Skeletal muscle satellite cell (primary cell): Measurements from ENCODE around the gene POLR3GL.

Experiments used
- H3K27me3 ChIP-seq: 2 replicates; pipeline ENCODE4 v1.7.0; 2013; ENCODE audit warnings: low read length; ENCODE audit not compliant: control insufficient read depth, insufficient read depth
- H3K36me3 ChIP-seq: 2 replicates; pipeline ENCODE4 v1.7.0; 2013; ENCODE audit warnings: mild to moderate bottlenecking, control low read depth, low read length; ENCODE audit not compliant: insufficient read depth
- H3K4me1 ChIP-seq: 2 replicates; pipeline ENCODE4 v1.7.0; 2013; ENCODE audit warnings: low read length; ENCODE audit not compliant: control insufficient read depth, insufficient read depth
- H3K4me2 ChIP-seq: 2 replicates; pipeline ENCODE4 v1.7.0; 2013; ENCODE audit warnings: mild to moderate bottlenecking, low read length
- H3K4me3 ChIP-seq: 2 replicates; pipeline ENCODE4 v1.7.0; 2013; ENCODE audit warnings: low read length
- H3K9ac ChIP-seq: 2 replicates; pipeline ENCODE4 v1.7.0; 2013; ENCODE audit warnings: mild to moderate bottlenecking, low read depth, low read length, moderate library complexity
- H3K9me3 ChIP-seq: replicated peaks from 2 replicates; pipeline ENCODE4 v1.7.0; 2013; ENCODE audit warnings: mild to moderate bottlenecking, control low read depth, low read length

Gene POLR3GL

DNA sequence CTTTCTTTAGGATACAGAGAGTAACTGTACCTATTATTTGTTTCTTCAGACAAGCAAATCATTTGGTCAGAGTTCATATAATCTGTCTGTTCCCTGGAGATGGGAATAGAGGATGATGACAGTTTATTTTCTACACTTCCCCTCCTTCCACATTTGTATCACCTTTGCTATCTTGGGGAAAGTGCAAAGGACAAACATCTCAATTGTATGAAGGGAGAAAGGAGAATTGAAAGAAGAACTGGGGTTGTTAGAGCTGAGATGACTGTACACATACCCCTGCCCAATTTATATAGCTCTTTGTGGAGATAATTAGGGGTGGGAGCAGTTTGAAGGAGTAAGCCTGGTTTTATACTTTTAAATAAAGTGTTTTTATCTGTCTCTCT, 14.0 kb downstream of the POLR3GL start:
- Histone ChIP-seq H3K36me3 (peaks cover 3% of the 10 kb centered on the region), H3K4me2 (peak overlapping the region; percentile 74), H3K27me3 (no peaks in the 10 kb centered on the region), H3K9ac (peak overlapping the region; percentile 79), H3K4me1 (peaks cover 39% of the 10 kb centered on the region), H3K4me3 (peak overlapping the region; percentile 29), H3K9me3 (no peaks in the 10 kb centered on the region)

DNA sequence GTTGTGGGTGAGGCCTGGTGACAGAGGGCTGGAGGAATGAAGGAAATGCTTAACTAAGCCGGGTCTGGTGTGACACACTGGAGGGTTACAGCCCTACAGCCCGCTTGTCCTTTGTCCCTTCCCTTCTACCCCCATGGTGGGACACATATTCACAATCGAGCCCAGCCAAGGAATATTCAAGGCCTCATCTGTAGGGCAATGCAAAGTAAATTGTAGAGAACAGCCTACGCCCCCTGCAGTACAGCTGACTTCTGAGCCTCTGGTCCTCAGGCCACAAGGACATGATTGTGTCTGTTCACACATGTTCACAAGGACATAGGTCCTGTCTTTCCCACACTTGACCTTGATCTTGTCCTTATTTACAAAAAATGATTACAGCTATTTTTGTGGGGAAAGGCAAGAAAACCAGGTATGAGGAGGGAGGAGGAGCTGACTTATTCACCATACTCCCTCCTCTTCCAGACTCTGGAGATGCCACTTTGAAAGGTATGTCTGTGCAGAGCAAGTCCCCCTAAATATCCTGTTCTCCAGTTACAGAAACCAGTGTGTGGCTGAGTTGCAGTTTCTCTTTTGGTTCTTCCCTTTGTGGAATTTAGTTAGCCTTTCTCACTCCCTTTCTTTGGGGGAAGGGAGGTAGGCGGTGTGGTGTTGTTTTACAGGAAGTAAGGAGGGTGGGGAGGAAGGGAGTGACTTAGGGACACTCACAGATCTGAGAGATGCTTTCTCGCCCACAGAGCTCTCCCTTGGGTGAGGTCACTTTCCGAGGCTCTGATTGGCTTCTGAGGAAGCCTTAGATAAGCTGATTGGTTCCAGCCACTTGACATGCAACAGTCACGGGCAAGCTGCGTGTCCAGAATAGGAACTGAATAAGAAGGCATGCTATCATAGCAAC, 14.6 kb downstream of the POLR3GL start:
- Histone ChIP-seq H3K4me1 (peaks cover 46% of the 10 kb centered on the region), H3K36me3 (peaks cover 3% of the 10 kb centered on the region), H3K4me3 (peak overlapping the region; percentile 29), H3K9me3 (no peaks in the 10 kb centered on the region), H3K27me3 (no peaks in the 10 kb centered on the region), H3K4me2 (peak overlapping the region; percentile 74), H3K9ac (peak overlapping the region; percentile 79)

DNA sequence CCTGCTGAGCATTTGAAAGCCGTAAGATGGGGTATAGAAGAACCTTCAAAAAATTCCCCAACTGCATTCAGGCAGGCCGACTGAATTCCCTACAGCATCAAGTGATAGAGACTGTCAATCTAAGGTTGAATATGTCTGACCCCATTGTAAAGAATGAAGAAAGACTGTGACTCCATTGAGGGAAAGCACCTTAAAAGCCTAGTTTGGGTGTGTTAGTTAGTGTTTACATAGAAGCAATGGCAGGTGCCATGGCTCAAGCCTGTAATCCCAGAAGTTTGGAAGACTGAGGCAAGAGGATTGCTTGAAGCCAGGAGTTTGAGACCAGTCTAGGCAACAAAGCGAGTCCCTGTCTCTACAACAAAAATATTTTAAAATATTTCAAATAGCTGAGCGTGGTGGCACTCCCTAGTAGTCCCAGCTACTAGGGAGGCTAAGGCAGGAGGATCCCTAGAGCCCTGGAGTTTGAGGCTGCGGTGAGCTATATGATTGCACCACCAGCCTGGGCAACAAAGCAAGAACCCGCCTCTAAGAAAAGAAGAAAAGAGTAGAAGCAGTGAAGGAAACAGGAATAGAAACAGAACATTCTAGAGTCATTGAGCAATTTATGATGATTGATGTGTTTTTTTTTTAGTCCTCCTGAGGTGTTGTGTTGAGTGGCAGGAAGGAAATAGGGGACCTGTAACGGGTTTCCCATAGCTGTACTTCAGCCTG, 15.4 kb downstream of the POLR3GL start:
- Histone ChIP-seq H3K9ac (peak overlapping the region; percentile 32), H3K4me1 (peaks cover 52% of the 10 kb centered on the region), H3K9me3 (no peaks in the 10 kb centered on the region), H3K27me3 (no peaks in the 10 kb centered on the region), H3K36me3 (peaks cover 3% of the 10 kb centered on the region), H3K4me3 (peak overlapping the region; percentile 10), H3K4me2 (peak overlapping the region; percentile 41)

DNA sequence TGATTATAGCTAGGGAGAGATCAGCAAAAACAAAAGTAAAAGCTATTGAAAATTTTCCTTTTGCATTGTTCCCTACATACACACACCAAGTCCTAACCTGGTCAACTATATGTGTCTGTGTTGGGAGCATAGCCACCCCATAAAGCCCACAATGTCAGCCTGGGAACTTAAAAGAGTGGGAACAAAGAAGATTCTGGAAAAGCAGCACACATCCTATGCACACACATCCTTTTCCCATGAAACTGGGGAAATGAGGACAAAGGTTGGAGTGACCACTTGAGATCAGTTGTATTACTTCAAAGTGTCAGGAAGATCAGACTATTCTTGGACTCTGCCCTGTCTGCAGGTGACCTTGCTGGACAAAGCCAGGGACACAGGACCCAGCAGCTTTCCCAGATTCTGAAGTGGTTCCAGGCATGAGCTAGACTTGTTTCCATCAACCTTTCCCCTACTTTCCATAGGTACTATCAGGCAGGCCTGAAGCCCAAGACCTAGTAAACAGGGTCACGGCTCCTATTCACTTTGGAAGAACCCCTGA, 16.0 kb downstream of the POLR3GL start:
- H3K4me2 ChIP-seq: no peak overlapping the region
- no peak overlapping the region for H3K4me3 ChIP-seq
- H3K9ac ChIP-seq: peak overlapping the region; percentile 32

DNA sequence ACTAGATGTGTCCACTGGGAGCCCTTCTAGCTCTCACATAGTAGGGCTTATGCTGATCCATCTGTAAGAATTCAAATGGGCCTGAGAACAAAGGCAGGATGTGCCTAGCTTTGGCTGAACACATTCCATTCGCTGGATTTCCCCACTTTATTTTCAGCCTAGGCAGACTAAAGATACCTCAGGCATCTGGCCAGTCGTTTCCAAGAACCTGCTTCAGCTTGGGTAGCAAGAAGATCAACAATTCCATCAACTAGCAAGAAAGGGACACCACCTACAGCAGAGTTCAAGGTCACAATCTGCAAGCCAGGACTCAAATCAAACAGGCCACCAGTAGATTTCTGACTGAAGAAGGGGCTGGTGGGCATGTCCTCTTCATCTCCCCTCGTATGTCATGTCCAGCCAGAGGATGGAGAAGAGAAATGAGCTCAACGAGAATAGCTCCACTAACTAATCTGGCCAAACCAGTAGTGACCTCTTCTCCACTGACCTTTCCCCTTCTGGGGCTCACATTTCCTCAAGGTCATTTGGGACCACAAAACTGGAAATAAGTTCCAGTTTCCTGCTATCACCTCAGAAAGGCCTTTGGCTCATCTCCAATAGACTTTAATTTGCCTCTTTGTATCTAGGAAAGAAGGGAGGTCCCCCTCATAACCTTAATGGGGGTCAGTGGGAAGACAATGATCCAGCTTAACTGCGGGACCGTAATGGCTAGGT, 17.7 kb downstream of the POLR3GL start:
- peaks cover 3% of the 10 kb centered on the region for H3K36me3 ChIP-seq
- no peaks in the 10 kb centered on the region for H3K9me3 ChIP-seq
- no peak overlapping the region for H3K9ac ChIP-seq
- H3K4me3 ChIP-seq: no peak overlapping the region
- H3K4me1 ChIP-seq: peaks cover 69% of the 10 kb centered on the region
- H3K4me2 ChIP-seq: no peak overlapping the region
- no peaks in the 10 kb centered on the region for H3K27me3 ChIP-seq

More for the DNA sequence above, 16.0 kb downstream of the POLR3GL start:
- H3K9me3 ChIP-seq: no peaks in the 10 kb centered on the region
- H3K4me1 ChIP-seq: peaks cover 59% of the 10 kb centered on the region
- H3K27me3 ChIP-seq: no peaks in the 10 kb centered on the region
- H3K36me3 ChIP-seq: peaks cover 3% of the 10 kb centered on the region

DNA sequence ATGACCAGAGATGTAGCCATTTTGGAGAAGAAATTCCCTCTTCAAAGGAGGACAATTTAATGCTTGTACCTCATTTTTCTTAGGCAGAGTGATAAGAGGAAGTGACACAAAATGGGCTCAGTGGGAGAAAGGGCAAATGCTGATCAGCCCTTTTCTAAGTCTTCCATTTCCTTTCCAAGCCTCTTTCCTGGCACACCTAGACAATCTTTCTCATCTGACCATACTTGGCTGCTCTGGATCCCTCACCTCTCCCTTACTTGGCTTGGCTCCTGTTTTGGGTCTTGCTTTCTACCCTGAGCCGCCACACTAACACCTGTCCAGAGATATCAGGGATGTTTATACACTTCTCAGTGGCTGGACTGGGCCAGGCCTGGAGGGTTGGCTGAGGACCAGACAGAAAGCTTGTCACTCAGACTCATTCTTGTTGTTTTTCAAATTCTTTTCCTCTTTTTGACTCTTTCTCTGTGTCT, 18.8 kb downstream of the POLR3GL start:
- H3K9me3 ChIP-seq: no peaks in the 10 kb centered on the region
- H3K4me3 ChIP-seq: no peak overlapping the region
- no peak overlapping the region for H3K4me2 ChIP-seq
- H3K4me1 ChIP-seq: peaks cover 60% of the 10 kb centered on the region
- H3K27me3 ChIP-seq: no peaks in the 10 kb centered on the region
- peaks cover under 1% of the 10 kb centered on the region for H3K36me3 ChIP-seq
- peak overlapping the region; percentile 9 for H3K9ac ChIP-seq

DNA sequence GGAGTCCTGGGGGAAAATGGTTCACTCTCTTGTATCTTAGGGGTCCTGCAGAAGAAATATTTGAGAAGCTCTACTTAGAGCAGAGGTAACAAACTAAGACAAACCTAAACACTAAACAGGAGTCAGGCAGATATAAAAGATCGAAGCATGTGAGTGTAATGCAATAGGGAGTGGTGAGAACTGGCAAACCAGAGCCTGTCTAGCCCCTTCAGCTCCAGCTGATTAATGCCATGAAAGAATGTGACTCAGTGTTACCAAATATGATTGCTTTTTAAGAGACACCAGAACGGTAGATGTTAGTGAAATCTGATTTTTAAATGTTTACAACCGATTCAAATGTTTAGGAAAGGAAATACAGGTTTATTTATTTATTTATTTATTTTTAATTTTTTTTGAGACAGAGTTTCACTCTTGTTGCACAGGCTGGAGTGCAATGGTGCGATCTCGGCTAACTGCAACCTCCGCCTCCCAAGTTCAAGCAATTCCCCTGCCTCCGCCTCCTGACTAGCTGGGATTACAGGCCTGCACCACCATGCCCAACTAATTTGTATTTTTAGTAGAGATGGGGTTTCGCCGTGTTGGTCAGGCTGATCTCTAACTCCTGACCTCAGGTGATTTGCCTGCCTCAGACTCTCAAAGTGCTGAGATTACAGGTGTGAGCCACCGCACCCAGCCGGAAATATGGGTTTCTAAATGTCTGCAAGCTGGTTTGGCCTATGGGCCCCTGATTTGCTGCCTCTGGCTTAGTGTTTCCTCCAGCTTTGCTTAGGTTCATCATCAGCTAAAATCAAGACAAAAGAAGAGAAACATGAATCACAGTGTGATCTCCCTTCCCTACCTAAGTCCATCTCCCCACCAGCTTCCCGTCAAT, 19.7 kb downstream of the POLR3GL start:
- Histone ChIP-seq H3K36me3 (no peaks in the 10 kb centered on the region), H3K9me3 (no peaks in the 10 kb centered on the region), H3K4me2 (peak overlapping the region; percentile 64), H3K27me3 (no peaks in the 10 kb centered on the region), H3K9ac (peak overlapping the region; percentile 9), H3K4me1 (peaks cover 50% of the 10 kb centered on the region), H3K4me3 (no peak overlapping the region)

DNA sequence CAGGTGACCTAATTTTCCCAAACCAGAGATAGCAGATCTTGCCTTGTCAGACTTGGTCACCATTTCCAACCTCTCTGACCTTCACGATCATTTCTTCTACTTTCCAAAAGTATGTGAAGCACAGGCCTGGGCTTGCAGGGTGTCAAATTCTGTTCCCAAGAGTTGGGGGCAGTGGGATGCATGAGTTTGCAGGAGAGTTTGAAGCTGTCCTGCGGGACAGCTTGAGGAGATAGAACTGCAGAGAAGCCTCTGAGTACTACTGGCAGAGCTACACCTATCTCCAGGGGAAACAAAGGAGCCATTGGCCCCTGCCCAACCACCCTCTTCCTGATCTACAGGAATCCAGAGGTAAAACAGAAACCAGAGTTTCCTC, 20.6 kb downstream of the POLR3GL start:
- Histone ChIP-seq H3K27me3 (no peaks in the 10 kb centered on the region), H3K4me2 (peak overlapping the region; percentile 64), H3K4me1 (peaks cover 43% of the 10 kb centered on the region), H3K9me3 (no peaks in the 10 kb centered on the region), H3K4me3 (peak overlapping the region; percentile 45), H3K36me3 (no peaks in the 10 kb centered on the region), H3K9ac (peak overlapping the region; percentile 56)

DNA sequence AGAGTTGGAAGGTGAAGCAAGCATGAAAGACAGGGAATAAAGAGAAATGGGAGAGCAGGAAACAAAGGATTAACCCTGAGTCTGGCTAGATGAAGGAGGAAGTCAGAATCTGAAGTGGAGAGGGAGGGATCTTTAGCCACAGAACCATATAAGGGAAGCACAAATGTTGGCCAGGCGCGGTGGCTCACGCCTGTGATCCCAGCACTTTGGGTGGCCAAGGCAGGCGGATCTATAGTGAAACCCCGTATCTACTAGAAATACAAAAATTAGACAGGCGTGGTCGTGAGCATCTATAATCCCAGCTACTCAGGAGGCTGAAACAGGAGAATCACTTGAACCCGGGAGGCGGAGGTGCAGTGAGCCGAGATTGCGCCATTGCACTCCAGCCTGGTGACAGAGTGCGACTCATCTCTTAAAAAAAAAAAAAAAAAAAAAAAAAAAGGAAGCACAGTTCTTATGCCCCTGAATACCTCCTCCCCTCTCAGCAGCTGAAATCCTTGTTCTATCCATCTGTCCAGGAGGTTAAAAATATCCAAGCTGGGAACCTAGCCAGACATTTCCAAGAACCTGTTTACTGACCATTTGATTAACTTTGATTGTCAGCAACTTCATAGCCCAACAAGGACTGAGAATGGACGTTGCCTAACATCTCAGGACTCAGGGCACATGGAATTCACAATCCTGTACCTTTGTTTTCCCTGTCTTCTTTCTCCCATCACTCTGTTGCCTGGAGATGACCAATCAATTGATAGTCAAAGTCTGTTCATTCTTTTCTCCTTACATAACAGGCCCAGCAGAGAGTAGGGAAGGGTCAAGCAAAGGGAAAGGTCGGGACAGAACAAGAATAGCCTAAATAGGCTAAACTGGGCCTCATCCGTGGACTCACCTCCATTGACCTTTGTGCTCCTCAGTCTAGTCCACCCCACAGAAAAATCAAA, 21.3 kb downstream of the POLR3GL start:
- Histone ChIP-seq H3K4me1 (peaks cover 39% of the 10 kb centered on the region), H3K9ac (peak overlapping the region; percentile 56)

DNA sequence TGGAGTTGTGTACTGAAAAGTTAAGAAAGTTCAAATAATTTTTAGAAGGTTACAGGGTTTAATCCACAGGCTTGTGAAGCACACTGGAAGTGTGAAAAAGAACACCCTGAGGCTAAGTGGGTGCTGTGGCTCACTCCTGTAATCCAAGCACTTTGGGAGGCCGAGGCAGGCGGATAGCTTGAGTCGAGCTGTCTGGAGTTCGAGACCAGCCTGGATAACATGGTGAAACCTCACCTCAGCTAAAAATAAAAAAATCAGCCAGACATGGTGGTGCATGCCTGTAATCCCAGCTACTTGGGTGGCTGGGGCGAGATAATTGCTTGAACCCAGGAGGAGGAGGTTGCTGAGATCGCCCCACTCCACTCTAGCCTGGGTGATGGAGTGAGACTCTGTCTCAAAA, 22.1 kb downstream of the POLR3GL start:
- Histone ChIP-seq H3K4me3 (no peak overlapping the region), H3K36me3 (no peaks in the 10 kb centered on the region)

More for the DNA sequence above, 21.3 kb downstream of the POLR3GL start:
- Histone ChIP-seq H3K36me3 (no peaks in the 10 kb centered on the region), H3K27me3 (no peaks in the 10 kb centered on the region), H3K4me3 (peak overlapping the region; percentile 45), H3K9me3 (no peaks in the 10 kb centered on the region), H3K4me2 (peak overlapping the region; percentile 64)

More for the DNA sequence above, 22.1 kb downstream of the POLR3GL start:
- Histone ChIP-seq H3K4me2 (no peak overlapping the region), H3K9ac (no peak overlapping the region), H3K27me3 (no peaks in the 10 kb centered on the region), H3K4me1 (peaks cover 39% of the 10 kb centered on the region), H3K9me3 (no peaks in the 10 kb centered on the region)
